GM10266 (cell line): ENCODE measurements around the gene PDSS1.
"Not testable (repeated sequence)": the region's sequence is repeated elsewhere in the genome, so short reads cannot be mapped to it uniquely, and the experiment has no call there.

ENCODE experiments used
- DNase-seq: peaks from one replicate; pipeline ENCODE4 v3.0.0; 2012; ENCODE audit errors: extremely low spot score
- TF ChIP-seq, protein P1 (sequence below): IDR thresholded peaks from 2 replicates; pipeline ENCODE4 v1.5.1; 2012; ENCODE audit warnings: mild to moderate bottlenecking, low read depth; ENCODE audit not compliant: control insufficient read depth, insufficient read depth; ENCODE audit errors: missing control alignments

PDSS1 gene

GRCh38 chr10:26780793-26781601 lies 83.5 kb downstream of the PDSS1 start:
- TF ChIP-seq, protein P1, sequence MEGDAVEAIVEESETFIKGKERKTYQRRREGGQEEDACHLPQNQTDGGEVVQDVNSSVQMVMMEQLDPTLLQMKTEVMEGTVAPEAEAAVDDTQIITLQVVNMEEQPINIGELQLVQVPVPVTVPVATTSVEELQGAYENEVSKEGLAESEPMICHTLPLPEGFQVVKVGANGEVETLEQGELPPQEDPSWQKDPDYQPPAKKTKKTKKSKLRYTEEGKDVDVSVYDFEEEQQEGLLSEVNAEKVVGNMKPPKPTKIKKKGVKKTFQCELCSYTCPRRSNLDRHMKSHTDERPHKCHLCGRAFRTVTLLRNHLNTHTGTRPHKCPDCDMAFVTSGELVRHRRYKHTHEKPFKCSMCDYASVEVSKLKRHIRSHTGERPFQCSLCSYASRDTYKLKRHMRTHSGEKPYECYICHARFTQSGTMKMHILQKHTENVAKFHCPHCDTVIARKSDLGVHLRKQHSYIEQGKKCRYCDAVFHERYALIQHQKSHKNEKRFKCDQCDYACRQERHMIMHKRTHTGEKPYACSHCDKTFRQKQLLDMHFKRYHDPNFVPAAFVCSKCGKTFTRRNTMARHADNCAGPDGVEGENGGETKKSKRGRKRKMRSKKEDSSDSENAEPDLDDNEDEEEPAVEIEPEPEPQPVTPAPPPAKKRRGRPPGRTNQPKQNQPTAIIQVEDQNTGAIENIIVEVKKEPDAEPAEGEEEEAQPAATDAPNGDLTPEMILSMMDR, result no peak
- DNase-seq, result no peak

DNA sequence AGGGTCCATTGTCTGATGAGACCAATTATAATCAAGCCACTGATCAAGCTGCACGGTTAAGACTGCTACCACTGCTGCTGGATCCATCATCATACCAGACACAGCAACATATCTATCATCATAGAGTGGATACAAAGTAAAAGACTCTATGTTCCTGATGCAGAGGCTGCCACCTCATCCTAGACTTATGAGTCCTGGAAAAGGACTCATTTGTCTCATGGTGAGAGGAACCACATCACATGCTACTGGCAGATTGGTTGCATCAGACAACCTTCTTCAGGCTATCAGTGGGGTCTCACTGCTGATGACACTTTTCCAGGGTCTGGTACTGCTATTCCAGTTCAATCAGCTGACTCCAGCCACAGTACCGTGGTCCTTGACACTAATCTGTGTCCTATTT lies 84.3 kb downstream of the PDSS1 start:
- no peak for DNase-seq
- TF ChIP-seq, protein P1, result no peak

DNA sequence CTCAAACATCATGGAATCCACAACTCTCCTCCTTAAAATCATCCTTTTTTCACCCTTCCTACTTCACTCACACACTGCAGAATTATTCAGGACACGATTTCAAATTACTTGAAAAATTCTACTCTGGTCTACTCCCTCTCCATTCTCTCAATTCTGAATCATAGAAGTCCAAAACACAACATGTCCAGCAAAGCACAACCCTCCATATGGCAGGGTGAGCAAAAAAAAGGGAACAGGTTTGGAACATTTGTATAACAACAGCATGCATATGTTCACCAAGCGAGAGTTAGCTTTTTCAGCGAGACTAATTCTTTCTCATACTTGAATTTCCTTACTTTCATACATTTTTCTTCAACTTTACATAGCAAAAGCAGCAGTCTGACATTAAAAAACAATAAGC lies 89.9 kb downstream of the PDSS1 start:
- TF ChIP-seq, protein P1, result no peak
- no peak for DNase-seq

DNA sequence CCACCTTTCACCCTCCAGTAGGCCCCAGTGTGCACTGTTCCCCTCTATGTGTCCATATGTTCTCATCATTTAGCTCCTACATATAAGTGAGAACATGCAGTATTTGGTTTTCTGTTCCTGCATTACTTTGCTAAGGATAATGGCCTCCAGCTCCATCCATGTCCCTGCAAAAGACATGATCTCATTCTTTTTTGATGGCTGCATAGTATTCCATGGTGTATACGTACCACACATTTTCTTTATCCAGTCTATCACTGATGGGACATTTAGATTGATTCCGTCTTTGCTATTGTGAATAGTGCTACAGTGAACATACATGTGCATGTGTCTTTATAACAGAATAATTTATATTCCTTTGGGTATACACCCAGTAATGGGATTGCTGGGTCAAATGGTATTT lies 92.3 kb downstream of the PDSS1 start:
- not testable (repeated sequence) for DNase-seq

- no peak for DNase-seq
Measured at GRCh38 chr10:26790221-26790995, 92.9 kb downstream of the PDSS1 start.

DNA sequence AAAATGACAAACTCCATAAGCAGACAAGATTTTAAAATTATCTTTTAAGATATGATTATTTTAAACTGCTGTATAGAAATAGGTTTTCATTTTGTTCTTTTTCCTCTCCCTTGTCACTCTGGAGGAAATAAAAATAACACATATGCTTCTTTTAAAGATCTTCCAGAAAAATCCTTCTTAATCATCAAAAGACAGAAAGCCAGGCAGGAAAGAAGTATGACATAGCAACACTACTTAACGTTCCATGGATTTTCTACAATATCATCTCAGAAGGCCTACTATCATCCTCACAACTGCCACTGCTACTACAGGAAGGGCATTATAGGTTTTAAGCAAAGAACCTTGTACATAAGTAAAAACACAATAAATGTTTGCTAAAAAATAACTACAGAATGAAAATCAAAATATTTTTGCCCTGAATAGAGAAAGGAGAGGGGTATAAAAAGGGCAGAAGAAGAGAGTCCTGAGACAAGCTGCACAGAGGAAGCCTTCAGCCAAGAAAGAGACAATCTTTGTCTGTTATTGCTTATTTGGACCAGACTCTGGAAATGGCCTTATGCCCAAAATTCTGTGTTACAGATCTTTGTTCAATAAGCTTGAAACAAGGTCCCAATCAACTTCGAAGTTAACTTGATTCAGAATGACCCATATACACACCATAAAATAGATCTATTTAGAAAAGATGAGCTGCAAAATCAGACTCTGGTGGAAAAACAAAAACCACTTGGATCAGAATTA lies 95.4 kb downstream of the PDSS1 start:
- no peak for DNase-seq
- TF ChIP-seq, protein P1, result no peak

More at GRCh38 chr10:26790221-26790995, 92.9 kb downstream of the PDSS1 start:
- TF ChIP-seq, protein P1, result no peak
